HG03565 (cell line): ENCODE data around the gene AP3B1.

Source experiments
- ATAC-seq: cut with Tn5 transposase; IDR thresholded peaks from one replicate; pipeline ENCODE4 v1.9.1; 2021; ENCODE audit warnings: mild to moderate bottlenecking, moderate library complexity; ENCODE audit not compliant: unreplicated experiment

The AP3B1 gene

GRCh38 chr5:78009937-78010527, 284.5 kb downstream of the AP3B1 start:
- no peak for ATAC-seq

DNA sequence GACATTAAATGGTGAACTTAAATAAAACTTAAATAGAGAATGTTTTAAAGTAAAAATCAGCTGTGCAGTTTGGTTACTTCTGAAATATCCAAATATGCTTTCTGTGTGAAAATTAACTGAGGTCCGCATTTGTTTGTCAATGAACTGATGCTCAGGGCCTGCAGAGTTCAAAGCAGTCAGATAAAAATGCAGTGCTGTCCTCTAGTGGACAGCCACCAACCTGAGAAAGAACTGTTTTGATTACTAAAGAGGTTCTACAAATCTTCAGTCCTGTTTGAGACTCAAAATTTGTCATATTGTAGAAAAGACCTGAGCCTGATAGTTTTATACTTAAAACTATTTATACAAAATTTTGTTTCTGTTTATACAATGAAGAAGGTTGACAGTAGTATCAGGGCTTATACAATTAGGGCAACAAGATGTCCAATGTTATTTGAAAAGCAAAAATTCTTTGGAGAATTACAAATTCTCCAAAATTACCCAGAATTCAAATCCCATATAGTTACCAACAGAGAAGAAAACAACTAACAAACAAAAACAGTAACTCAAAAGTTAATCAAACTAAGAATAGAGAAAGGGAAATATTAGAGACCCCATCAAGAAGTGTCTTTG, 286.0 kb downstream of the AP3B1 start:
- ATAC-seq, result no peak

DNA sequence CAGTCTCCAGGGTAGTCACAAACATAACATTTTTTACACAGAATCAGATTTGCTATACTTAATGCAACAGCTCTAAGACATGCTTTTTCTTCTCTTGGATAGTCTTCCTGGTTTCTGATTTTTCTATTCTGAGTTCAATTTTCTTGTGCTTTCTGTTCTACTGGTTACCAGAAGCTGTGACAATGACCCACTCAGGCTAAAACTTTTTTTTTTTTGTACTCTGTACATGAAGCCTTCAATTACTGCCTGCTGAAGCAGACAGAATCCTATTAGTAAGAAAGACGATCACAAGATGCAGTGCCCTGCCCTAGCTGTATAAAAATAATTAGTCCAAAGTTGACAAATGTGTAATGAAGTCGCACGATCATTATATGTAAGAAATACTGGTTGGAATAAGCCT, 287.3 kb downstream of the AP3B1 start:
- no peak for ATAC-seq

DNA sequence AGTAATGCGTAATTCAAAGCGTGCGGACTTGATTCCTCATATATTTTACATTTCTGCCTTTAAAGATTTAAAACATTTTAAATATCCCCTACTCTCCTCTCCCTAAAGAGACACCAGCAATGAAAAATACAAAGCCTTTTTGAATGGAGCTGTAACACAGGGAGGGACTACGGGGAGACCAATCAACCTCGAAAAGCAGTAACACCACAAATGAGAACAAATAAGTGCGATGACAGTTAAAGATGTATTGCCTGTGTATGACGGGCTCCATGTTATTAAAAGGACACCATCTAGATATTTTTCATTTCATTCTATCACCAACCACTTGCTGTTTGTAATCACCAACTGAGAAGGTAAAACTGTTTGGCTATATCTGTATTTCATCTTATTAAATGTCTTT, 288.0 kb downstream of the AP3B1 start:
- ATAC-seq, result no peak

DNA sequence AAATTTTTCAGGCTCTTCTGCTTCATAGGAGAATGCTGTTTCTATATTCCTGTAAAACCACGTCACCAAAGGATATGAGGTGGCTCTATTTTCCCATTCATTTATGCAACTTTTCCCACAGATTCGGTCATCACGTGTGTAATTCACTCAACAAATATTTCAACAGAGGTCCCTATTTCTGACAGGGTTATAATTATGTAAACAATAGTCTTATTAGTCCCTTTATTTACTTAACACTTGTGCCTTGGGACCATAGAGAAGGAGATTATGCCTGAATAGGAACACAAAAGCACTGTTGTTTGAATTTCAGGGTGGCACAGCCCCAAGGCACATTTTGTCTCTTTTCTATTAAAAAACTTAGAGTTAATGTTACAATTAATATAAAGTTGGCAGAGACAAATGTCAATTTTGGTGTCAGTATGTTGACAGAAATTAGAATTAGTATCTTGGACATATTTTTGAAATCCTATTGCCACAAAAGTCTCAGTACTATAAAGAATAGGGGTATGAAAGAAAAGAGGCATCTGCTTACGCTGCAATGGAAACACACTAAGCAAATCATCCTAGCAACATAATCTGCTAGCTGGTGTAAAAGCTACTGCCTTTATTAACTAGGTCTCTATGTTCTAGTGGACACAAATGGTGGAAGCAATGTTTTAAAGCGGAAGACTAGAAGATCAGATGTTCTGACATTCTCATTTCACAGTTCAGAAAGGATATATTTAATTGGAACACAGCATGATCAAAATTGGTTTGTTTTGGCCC, 289.3 kb downstream of the AP3B1 start:
- no peak for ATAC-seq

DNA sequence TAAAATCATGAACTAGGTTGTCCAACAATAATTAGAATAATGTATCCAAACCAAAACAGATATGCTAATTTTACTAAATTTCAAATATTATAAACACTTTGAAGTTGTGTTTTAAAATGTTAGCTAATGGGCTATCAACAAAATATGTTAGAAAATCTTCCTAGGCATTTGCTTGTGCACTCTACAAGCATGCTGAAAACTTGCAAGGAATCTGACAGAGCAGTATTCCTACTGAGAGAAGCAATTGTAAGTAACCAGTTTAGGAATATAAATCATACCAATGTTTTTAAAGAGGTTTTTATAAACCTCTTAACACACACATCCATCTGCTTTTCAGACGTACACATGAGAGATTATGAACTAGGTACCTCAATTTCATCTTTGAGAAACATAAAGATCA, 289.9 kb downstream of the AP3B1 start:
- no peak for ATAC-seq

DNA sequence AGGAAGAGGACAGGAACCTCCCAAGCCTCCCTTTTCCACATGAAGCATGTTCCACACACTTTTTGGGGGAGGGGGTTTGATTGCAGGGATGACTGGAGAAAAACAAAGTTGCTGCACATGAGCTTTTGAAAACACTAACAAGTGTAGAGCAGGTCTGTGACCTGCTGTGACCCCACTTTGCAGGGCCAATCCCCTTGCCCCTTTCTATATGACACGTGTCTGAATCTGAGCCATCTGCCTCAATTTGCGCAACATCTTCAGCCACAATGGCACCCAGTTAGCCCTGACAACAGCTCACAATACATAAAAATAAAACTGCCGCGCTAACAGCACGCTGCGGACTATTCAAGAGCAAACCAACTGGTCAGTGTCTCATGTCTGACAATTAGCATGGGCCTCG, 290.6 kb downstream of the AP3B1 start:
- ATAC-seq, result no peak

- no peak for ATAC-seq
Observed at GRCh38 chr5:78003450-78003849, 291.0 kb downstream of the AP3B1 start.

GRCh38 chr5:78002690-78003089, 291.8 kb downstream of the AP3B1 start:
- ATAC-seq, result no peak

DNA sequence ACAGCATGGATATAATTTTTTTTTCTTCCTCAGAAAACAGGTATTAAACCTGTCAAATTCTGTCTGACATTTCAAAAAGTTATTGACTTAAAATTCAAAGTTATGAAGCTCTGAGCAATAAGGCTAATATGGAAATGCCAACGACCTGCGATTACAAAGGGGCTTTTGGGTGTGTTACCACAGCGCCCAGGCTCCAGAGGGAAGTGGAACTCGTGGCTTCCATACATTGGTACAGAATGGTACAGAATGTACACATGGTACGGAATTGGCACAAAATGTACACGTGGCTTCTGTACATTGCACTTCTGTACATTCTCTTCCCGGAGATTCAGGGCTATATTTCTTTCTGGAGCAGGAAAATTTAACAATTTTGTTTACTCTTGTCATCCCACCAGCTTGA, 293.3 kb downstream of the AP3B1 start:
- ATAC-seq, result no peak

DNA sequence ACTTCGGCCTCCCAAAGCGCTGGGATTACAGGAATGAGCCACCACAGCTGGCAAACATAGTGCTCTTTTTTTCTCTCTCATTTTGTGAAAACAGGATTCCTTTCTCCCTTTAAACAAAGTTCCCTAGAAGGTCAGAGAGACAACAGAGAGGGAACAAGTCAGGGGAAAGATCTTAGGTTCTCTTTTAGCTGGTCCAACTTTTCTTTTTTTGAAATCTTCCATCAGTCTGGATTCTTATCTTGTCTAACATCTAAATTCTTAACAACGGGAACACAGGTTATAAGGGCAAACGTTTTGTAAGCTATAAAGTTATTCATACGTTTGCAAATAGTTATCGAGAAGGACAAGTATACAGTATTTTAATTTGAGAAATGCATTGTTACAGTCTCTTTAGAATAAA, 294.3 kb downstream of the AP3B1 start:
- no peak for ATAC-seq

- no peak for ATAC-seq
Observed at GRCh38 chr5:77999399-77999798, 295.1 kb downstream of the AP3B1 start.

DNA sequence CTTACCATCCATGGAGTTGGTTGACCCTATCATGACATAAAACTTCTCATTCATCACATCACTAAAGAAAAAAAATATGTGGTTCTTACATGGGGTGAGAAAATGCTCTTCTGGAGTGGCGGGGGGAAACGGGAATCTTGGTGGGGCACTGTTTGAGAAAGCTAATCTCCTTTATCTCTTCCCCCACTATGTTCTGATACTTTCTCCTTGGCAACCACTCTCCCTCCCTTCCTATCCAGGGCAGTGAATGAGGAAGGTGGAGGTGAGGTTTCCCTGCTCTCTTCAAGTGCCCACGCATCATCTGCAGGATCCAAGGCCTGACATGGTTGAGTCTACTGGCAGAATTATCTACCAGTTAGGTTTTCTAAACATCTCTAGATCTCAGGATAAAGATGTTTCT, 297.6 kb downstream of the AP3B1 start:
- no peak for ATAC-seq

DNA sequence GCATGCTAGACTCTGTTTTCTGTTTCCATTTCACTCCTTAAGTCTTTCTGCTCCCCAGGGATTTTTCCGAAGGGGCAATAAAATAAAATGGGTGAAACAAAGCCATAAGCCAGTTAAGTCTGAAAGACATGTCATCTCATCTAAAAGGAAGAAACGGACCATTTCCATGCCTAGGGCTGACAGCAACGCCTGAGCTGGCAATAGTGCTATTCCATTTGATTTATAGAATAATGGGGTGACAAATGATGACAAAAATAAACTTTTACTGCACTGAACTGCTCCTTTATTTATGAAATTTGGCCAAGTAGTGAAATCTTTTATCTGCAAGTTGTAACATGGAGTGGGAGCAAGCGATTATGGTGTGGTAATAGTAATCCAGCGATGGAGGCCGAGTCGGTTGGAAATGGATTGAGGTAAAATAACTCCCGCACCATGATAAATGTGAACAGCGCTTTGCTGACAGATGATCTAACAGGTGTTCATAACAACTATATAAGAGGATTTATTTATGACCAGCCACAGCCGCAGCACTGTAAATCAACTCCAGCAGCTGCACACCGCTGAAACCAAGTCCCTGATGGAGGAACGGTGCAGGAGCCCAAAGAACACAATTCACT, 298.6 kb downstream of the AP3B1 start:
- no peak for ATAC-seq

- no peak for ATAC-seq
Observed at GRCh38 chr5:77994943-77995342, 299.6 kb downstream of the AP3B1 start.

- no peak for ATAC-seq
Observed at GRCh38 chr5:77993855-77994318, 300.6 kb downstream of the AP3B1 start.

- ATAC-seq, result no peak
Observed at GRCh38 chr5:77993141-77993854, 301.2 kb downstream of the AP3B1 start.

- ATAC-seq, result no peak
Observed at GRCh38 chr5:77991084-77991483, 303.4 kb downstream of the AP3B1 start.

DNA sequence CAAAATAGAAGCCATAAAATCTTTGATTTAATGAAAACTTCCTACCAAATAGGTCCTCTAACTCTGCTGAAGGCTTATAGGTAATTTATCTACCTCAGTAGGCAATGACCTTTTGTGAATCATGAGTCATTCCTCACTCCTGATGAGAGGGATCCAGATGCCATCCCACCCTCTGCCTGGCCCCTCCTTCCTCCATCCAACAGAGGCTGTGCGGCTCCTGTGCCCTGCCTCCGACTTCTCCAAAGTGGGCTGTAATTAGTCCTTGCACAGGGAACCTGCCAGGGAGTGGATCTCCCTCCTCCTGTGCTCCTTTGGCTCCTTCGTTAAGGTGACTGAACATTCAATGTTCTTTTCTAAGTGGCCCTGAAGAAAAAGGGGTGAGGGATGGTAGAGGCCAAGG, 304.5 kb downstream of the AP3B1 start:
- ATAC-seq, result no peak

GRCh38 chr5:77987988-77988387, 306.5 kb downstream of the AP3B1 start:
- no peak for ATAC-seq

DNA sequence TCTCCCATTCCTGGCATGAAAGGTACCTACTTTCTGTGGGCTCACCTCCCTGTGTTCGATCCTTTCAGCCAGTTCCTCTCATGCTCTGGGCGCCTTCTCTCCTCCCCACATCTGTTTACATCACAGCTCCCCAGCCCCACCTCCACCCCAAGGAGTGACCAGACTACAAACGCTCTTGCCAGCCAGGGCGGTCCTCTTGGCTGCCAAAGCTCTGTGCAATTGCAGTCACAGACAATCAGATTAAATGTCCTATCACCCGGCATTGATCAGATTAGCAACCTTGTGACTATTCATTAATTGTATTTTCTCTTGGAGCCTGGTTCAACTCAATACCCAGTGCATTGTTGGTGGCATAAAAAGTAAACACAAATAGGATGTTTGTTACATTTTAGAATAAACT, 307.2 kb downstream of the AP3B1 start:
- no peak for ATAC-seq
